K562 (cell line): ENCODE measurements around the gene RTBDN. TPM values are rescaled to one million over a fixed set of nuclear protein-coding genes. Genes with fewer than 3 reads are reported as not detected.

Experiments
- BCOR ChIP-seq: fragments of 450-650 bp; IDR thresholded peaks from 2 replicates; pipeline ENCODE4 v1.6.1; 2016
- CHD7 ChIP-seq: fragments of 200-600 bp; sonication (generic); IDR thresholded peaks from one replicate; pipeline ENCODE4 v1.6.1; 2012; ENCODE audit warnings: mild to moderate bottlenecking, low read depth, low read length, inconsistent platforms
- E4F1 ChIP-seq: fragments of 250-450 bp; sonication (Bioruptor Pico); IDR thresholded peaks from 2 replicates; pipeline ENCODE4 v1.5.0; 2021; ENCODE audit warnings: mild to moderate bottlenecking, borderline replicate concordance
- HOXB6 ChIP-seq: fragments of 250-450 bp; sonication (Bioruptor Pico); IDR thresholded peaks from 2 replicates; pipeline ENCODE4 v1.5.1; 2022; ENCODE audit warnings: mild to moderate bottlenecking, borderline replicate concordance
- MIER1 ChIP-seq: fragments of 450-650 bp; IDR thresholded peaks from 2 replicates; pipeline ENCODE4 v1.6.1; 2016; ENCODE audit warnings: antibody characterized with exemption, mild to moderate bottlenecking, low read depth
- NFE2L1 ChIP-seq: fragments of 450-650 bp; IDR thresholded peaks from 2 replicates; pipeline ENCODE4 v1.6.1; 2016; ENCODE audit warnings: missing genetic modification characterization, low read depth, mild to moderate bottlenecking, missing compliant biosample characterization, moderate library complexity, borderline replicate concordance
- SIN3A ChIP-seq, 2 experiments: fragments of 150-350 bp in 1 of 2; IDR thresholded peaks; 2 replicates each; pipeline ENCODE4 v1.6.1; 2011 to 2016; ENCODE audit warnings: borderline replicate concordance in 2 of 2, low read depth in 2 of 2, low read length in 2 of 2, mild to moderate bottlenecking in 2 of 2, moderate library complexity in 2 of 2; ENCODE audit not compliant: control insufficient read depth in 1 of 2
- USF2 ChIP-seq: sonication (generic); formaldehyde crosslinking; IDR thresholded peaks from 2 replicates; pipeline ENCODE4 v1.5.0; 2020; ENCODE audit warnings: missing genetic modification reagents
- ZNF639 ChIP-seq, 2 experiments: fragments of 200-800 bp in 1 of 2; sonication (Bioruptor generic) in 1 of 2; sonication (generic) in 1 of 2; formaldehyde crosslinking in 1 of 2; IDR thresholded peaks in 1 of 2; conservative IDR thresholded peaks in 1 of 2; 2 replicates each; pipeline versions ENCODE4 v1.5.0 to v1.6.1; 2016 to 2020; ENCODE audit warnings: missing compliant biosample characterization in 1 of 2, missing genetic modification characterization in 1 of 2, missing genetic modification reagents in 1 of 2
- polyA plus RNA-seq, 8 experiments: library from polyadenylated mRNA; depleted of rRNA in 4 of 8; stranded (reverse) in 5 of 8; unstranded in 3 of 8; fragments of >200 nt; fragmentation: Nextera tagmentation in 2 of 8; fragmentation: Illumina TruSeq in 1 of 8; extraction: Ambion mirVana in 2 of 8; extraction: Trizol in 1 of 8; gene quantifications; 2 replicates each; pipeline versions ENCODE4 v1.2.1 to v1.2.3, GENCODE V29; 2011 to 2014; ENCODE audit warnings: inconsistent platforms in 1 of 8, missing spikeins in 1 of 8
- total RNA-seq, 7 experiments: library from RNA; depleted of rRNA in 6 of 7; stranded (reverse); fragments of >200 nt in 6 of 7; fragmentation: Illumina TruSeq in 2 of 7; extraction: Trizol in 2 of 7; gene quantifications; 2 replicates each; pipeline versions ENCODE4 v1.2.1 to v1.2.3, GENCODE V29; 2011 to 2021; ENCODE audit warnings: low replicate concordance in 1 of 7

The RTBDN gene
- total and polyA plus RNA-seq, 9 of the 15 experiments (the other 6 are each of a cell fraction or from before 2014, with no cell fraction given) = 0.20 to 2.3 (median 0.72) TPM; not detected in 1

GRCh38 chr19:12875086-12875485 is 40.7 kb upstream of the RTBDN start (continued):
- TF ChIP-seq E4F1 (no peak), MIER1 (no peak), ZNF639 (CRISPR knock-in tag; conservative IDR thresholded peaks at IDR 0.05 in 1 of 2, IDR thresholded peaks at IDR 0.05 in 1 of 2) (no peak), BCOR (peak; percentile 46; the same call in 1 of the 2 replicates), USF2 (CRISPR knock-in tag) (no peak), SIN3A (IDR thresholded peaks at IDR 0.05; ENCODE audit: borderline replicate concordance in 2 of 2, control insufficient read depth in 1 of 2, low read depth in 2 of 2, low read length in 2 of 2) (no peak), NFE2L1 (no peak), CHD7 (no peak), HOXB6 (no peak)
